Activated CD4-positive, alpha-beta T cell treated with anti-CD3 and anti-CD28 coated beads, Interleukin-2, amount 10 ng/mL, durations not matched to agents 7 days and 5 days (primary cell): ENCODE data around the gene MCL1. TPM values are rescaled to one million over a fixed set of nuclear protein-coding genes. Genes with fewer than 3 reads are reported as not detected.
A peak's percentile ranks its signal among the peaks of the same experiment; 100 is the strongest.

Source experiments
- CTCF ChIA-PET: fragments of 350-600 bp; sonication (Branson Sonifier 250); formaldehyde crosslinking; loops from one replicate; lab custom pipeline; 2021; ENCODE audit warnings: antibody characterized with exemption; lab: Charles Lee
- POLR2A ChIA-PET: fragments of 350-600 bp; sonication (Branson Sonifier 250); formaldehyde crosslinking; loops from one replicate; lab custom pipeline; 2021; ENCODE audit warnings: antibody characterized with exemption; lab: Charles Lee
- DNase-seq: peaks from one replicate; pipeline ENCODE4 v3.0.0-alpha.2; 2020
- H3K27ac Mint-ChIP-seq: one replicate; pipeline ENCODE4 v1.8.0; 2021; ENCODE audit warnings: mild to moderate bottlenecking, moderate library complexity, mixed read lengths
- H3K27me3 Mint-ChIP-seq: one replicate; pipeline ENCODE4 v1.8.0; 2021; ENCODE audit warnings: mixed read lengths
- H3K36me3 Mint-ChIP-seq: one replicate; pipeline ENCODE4 v1.8.0; 2021; ENCODE audit warnings: low read depth, mixed read lengths
- H3K4me1 Mint-ChIP-seq: one replicate; pipeline ENCODE4 v1.8.0; 2021; ENCODE audit warnings: mixed read lengths
- H3K4me3 Mint-ChIP-seq: one replicate; pipeline ENCODE4 v1.8.0; 2021; ENCODE audit warnings: mild to moderate bottlenecking, moderate library complexity, mixed read lengths
- H3K9me3 Mint-ChIP-seq: one replicate; pipeline ENCODE4 v1.8.0; 2021; ENCODE audit warnings: mixed read lengths
- total RNA-seq, 2 experiments: library from RNA; stranded (reverse); gene quantifications; one replicate each; pipeline ENCODE4 v1.2.3, GENCODE V29; 2021

Gene MCL1
- total RNA-seq, 2 experiments from 2014 or later = 260 to 311 TPM

GRCh38 chr1:150552128-150552910 is 27.1 kb downstream of the MCL1 start:
- Mint-ChIP-seq H3K9me3 (no peaks in the 10 kb centered on the region), H3K4me1 (peaks cover 32% of the 10 kb centered on the region), H3K4me3 (no peak overlapping the region), H3K36me3 (no peaks in the 10 kb centered on the region), H3K27me3 (peaks cover 17% of the 10 kb centered on the region), H3K27ac (peak overlapping the region; percentile 46)
- no peak for DNase-seq
- POLR2A ChIA-PET = no interaction called here
- CTCF ChIA-PET = interaction anchor here (0.6 to 9.7 kb wide), 9 partner anchors 7 to 794 kb away, joined by 3 to 84 read pairs (median 4); no protein-coding TSS in a partner anchor

GRCh38 chr1:150551784-150552127 is 27.7 kb downstream of the MCL1 start:
- Mint-ChIP-seq H3K27me3 (peaks cover 20% of the 10 kb centered on the region), H3K27ac (no peak overlapping the region), H3K36me3 (no peaks in the 10 kb centered on the region), H3K9me3 (no peaks in the 10 kb centered on the region), H3K4me3 (no peak overlapping the region), H3K4me1 (peaks cover 32% of the 10 kb centered on the region)
- no peak for DNase-seq
- POLR2A ChIA-PET = no interaction called here
- CTCF ChIA-PET = interaction anchor here (0.6 to 9.7 kb wide), 10 partner anchors 8 to 794 kb away, joined by 3 to 84 read pairs (median 4); no protein-coding TSS in a partner anchor

GRCh38 chr1:150551051-150551783 is 28.2 kb downstream of the MCL1 start:
- POLR2A ChIA-PET = no interaction called here
- Mint-ChIP-seq H3K4me3 (no peak overlapping the region), H3K27ac (no peak overlapping the region), H3K4me1 (peaks cover 32% of the 10 kb centered on the region), H3K9me3 (no peaks in the 10 kb centered on the region), H3K27me3 (peaks cover 23% of the 10 kb centered on the region), H3K36me3 (no peaks in the 10 kb centered on the region)
- CTCF ChIA-PET = interaction anchor here (0.6 to 9.7 kb wide), 7 partner anchors 8 to 406 kb away, joined by 3 to 84 read pairs (median 3); no protein-coding TSS in a partner anchor
- no peak for DNase-seq

GRCh38 chr1:150550222-150551050 is 29.0 kb downstream of the MCL1 start:
- Mint-ChIP-seq H3K27ac (peak overlapping the region; percentile 31), H3K36me3 (no peaks in the 10 kb centered on the region), H3K4me1 (peaks cover 30% of the 10 kb centered on the region), H3K9me3 (no peaks in the 10 kb centered on the region), H3K27me3 (peaks cover 26% of the 10 kb centered on the region), H3K4me3 (no peak overlapping the region)
- ChIA-PET POLR2A (no interaction called here), CTCF (interaction anchor here (1.2 to 9.7 kb wide), 2 partner anchors 9 to 18 kb away, joined by 4 to 84 read pairs; no protein-coding TSS in a partner anchor)
- no peak for DNase-seq

- Mint-ChIP-seq H3K27ac (peak overlapping the region; percentile 50), H3K9me3 (no peaks in the 10 kb centered on the region), H3K4me1 (peaks cover 30% of the 10 kb centered on the region), H3K36me3 (no peaks in the 10 kb centered on the region), H3K27me3 (peaks cover 28% of the 10 kb centered on the region), H3K4me3 (peak overlapping the region; percentile 68)
- ChIA-PET POLR2A (no interaction called here), CTCF (interaction anchor here (1.0 to 9.7 kb wide), 5 partner anchors 10 to 64 kb away, joined by 3 to 84 read pairs (median 4); no protein-coding TSS in a partner anchor)
- no peak for DNase-seq
Measured at GRCh38 chr1:150549496-150550221, 29.8 kb downstream of the MCL1 start.

- CTCF ChIA-PET = interaction anchor here (0.6 to 9.7 kb wide), 11 partner anchors 11 to 531 kb away, joined by 3 to 84 read pairs (median 6); no protein-coding TSS in a partner anchor
- peaks cover 30% of the 10 kb centered on the region for H3K4me1 Mint-ChIP-seq
- peak within 1 kb of the TSS; percentile 50 for H3K27ac Mint-ChIP-seq
- peak; percentile 40 for DNase-seq
- H3K27me3 Mint-ChIP-seq = peaks cover 30% of the 10 kb centered on the region
- H3K9me3 Mint-ChIP-seq = no peaks in the 10 kb centered on the region
- H3K36me3 Mint-ChIP-seq = no peaks in the 10 kb centered on the region
- H3K4me3 Mint-ChIP-seq = peak within 1 kb of the TSS; percentile 68
- POLR2A ChIA-PET = interaction anchor here (0.6 to 0.7 kb wide), 2 partner anchors 33 to 347 kb away, joined by 3 to 7 read pairs; no protein-coding TSS in a partner anchor
Measured at GRCh38 chr1:150548632-150549495, 30.5 kb downstream of the MCL1 start, which contains the start of gene ADAMTSL4. ADAMTSL4 (plus strand) TSS chr1:150549408; CDS start chr1:150552289, 2,881 bp downstream.

- peak overlapping the region; percentile 66 for H3K4me3 Mint-ChIP-seq
- H3K4me1 Mint-ChIP-seq = peaks cover 30% of the 10 kb centered on the region
- H3K36me3 Mint-ChIP-seq = no peaks in the 10 kb centered on the region
- H3K9me3 Mint-ChIP-seq = no peaks in the 10 kb centered on the region
- CTCF ChIA-PET = interaction anchor here (0.6 to 9.7 kb wide), 7 partner anchors 10 to 532 kb away, joined by 5 to 84 read pairs (median 7); no protein-coding TSS in a partner anchor
- POLR2A ChIA-PET = interaction anchor here (0.7 kb wide), 1 partner anchor 32 kb away, joined by 7 read pairs; no protein-coding TSS in a partner anchor
- H3K27ac Mint-ChIP-seq = no peak overlapping the region
- peaks cover 30% of the 10 kb centered on the region for H3K27me3 Mint-ChIP-seq
- DNase-seq = no peak
Measured at GRCh38 chr1:150548324-150548631, 31.1 kb downstream of the MCL1 start.

- DNase-seq = no peak
- no peak overlapping the region for H3K4me3 Mint-ChIP-seq
- H3K27ac Mint-ChIP-seq = no peak overlapping the region
- ChIA-PET POLR2A (no interaction called here), CTCF (interaction anchor here (0.5 to 9.7 kb wide), 3 partner anchors 13 to 108 kb away, joined by 3 to 84 read pairs (median 11); no protein-coding TSS in a partner anchor)
- H3K27me3 Mint-ChIP-seq = peaks cover 34% of the 10 kb centered on the region
- no peaks in the 10 kb centered on the region for H3K9me3 Mint-ChIP-seq
- no peaks in the 10 kb centered on the region for H3K36me3 Mint-ChIP-seq
- H3K4me1 Mint-ChIP-seq = peaks cover 17% of the 10 kb centered on the region
Measured at GRCh38 chr1:150546294-150546937, 33.0 kb downstream of the MCL1 start.

GRCh38 chr1:150545486-150546032 is 33.9 kb downstream of the MCL1 start:
- CTCF ChIA-PET = interaction anchor here (0.5 to 9.7 kb wide), 2 partner anchors 14 to 107 kb away, joined by 3 to 84 read pairs; no protein-coding TSS in a partner anchor

GRCh38 chr1:150544204-150544603 is 35.2 kb downstream of the MCL1 start:
- Mint-ChIP-seq H3K27ac (no peak overlapping the region), H3K36me3 (no peaks in the 10 kb centered on the region), H3K27me3 (peaks cover 23% of the 10 kb centered on the region), H3K9me3 (no peaks in the 10 kb centered on the region), H3K4me1 (peaks cover 4% of the 10 kb centered on the region), H3K4me3 (no peak overlapping the region)
- ChIA-PET CTCF (interaction anchor here (1.0 to 9.7 kb wide), 4 partner anchors 9 to 15 kb away, joined by 3 to 84 read pairs (median 4); no protein-coding TSS in a partner anchor), POLR2A (no interaction called here)
- DNase-seq = no peak

More at GRCh38 chr1:150545486-150546032, 33.9 kb downstream of the MCL1 start:
- POLR2A ChIA-PET = no interaction called here
- DNase-seq = no peak
- no peaks in the 10 kb centered on the region for H3K9me3 Mint-ChIP-seq
- no peak overlapping the region for H3K4me3 Mint-ChIP-seq
- no peak overlapping the region for H3K27ac Mint-ChIP-seq
- H3K36me3 Mint-ChIP-seq = no peaks in the 10 kb centered on the region
- H3K27me3 Mint-ChIP-seq = peaks cover 30% of the 10 kb centered on the region
- H3K4me1 Mint-ChIP-seq = peaks cover 10% of the 10 kb centered on the region
